OCI-LY7 (cell line): ENCODE results near the gene HMX3. TPM values are rescaled to one million over a fixed set of nuclear protein-coding genes. Genes with fewer than 3 reads are reported as not detected.

ENCODE experiments used
- BruUV-seq: library from RNA; stranded (reverse); fragments of 400-500 nt; replicated peaks from 2 replicates; lab custom pipeline; 2021; lab: Mats Ljungman, UMichigan
- CTCF ChIA-PET: fragments of 300-600 bp; sonication (Branson Sonifier 250); formaldehyde crosslinking; loops from one replicate; lab custom pipeline; 2022; ENCODE audit warnings: antibody characterized with exemption; ENCODE audit not compliant: unreplicated experiment; lab: Charles Lee
- POLR2A ChIA-PET: fragments of 300-600 bp; sonication (Branson Sonifier 250); formaldehyde crosslinking; loops from one replicate; lab custom pipeline; 2022; ENCODE audit warnings: antibody characterized with exemption; lab: Charles Lee
- DNase-seq: peaks from one replicate; pipeline ENCODE4 v3.0.0-alpha.2; 2015; ENCODE audit warnings: low spot score
- H2AFZ ChIP-seq: fragments of 200-600 bp; sonication (generic), shearing (Covaris generic); 2 replicates; pipeline ENCODE4 v1.6.1; 2014; ENCODE audit warnings: mild to moderate bottlenecking, antibody characterized with exemption, low read length, moderate library complexity
- H3K27ac ChIP-seq: fragments of 200-600 bp; sonication (generic); 2 replicates; pipeline ENCODE4 v1.5.1; 2014; ENCODE audit warnings: mixed run types, low read depth, mild to moderate bottlenecking, moderate library complexity, low read length, inconsistent platforms; ENCODE audit not compliant: poor library complexity, severe bottlenecking
- H3K36me3 ChIP-seq: fragments of 200-600 bp; sonication (generic); 2 replicates; pipeline ENCODE4 v1.6.1; 2014; ENCODE audit warnings: mild to moderate bottlenecking, antibody characterized with exemption, low read length, moderate library complexity, mixed read lengths; ENCODE audit not compliant: insufficient read depth
- H3K4me1 ChIP-seq: fragments of 200-600 bp; sonication (generic); 2 replicates; pipeline ENCODE4 v1.5.1; 2014; ENCODE audit warnings: mild to moderate bottlenecking, low read length; ENCODE audit not compliant: insufficient read depth, poor library complexity, severe bottlenecking
- H3K4me2 ChIP-seq: fragments of 200-600 bp; sonication (generic); 2 replicates; pipeline ENCODE4 v1.6.1; 2014; ENCODE audit warnings: mild to moderate bottlenecking, low read length
- H3K4me3 ChIP-seq: fragments of 200-600 bp; sonication (generic); 2 replicates; pipeline ENCODE4 v1.5.1; 2014; ENCODE audit warnings: mild to moderate bottlenecking, low read depth, low read length; ENCODE audit not compliant: poor library complexity, severe bottlenecking
- H3K79me2 ChIP-seq: fragments of 200-600 bp; sonication (generic); 2 replicates; pipeline ENCODE4 v1.6.1; 2016; ENCODE audit warnings: low read depth, mild to moderate bottlenecking, low read length, moderate library complexity, mixed read lengths; ENCODE audit not compliant: insufficient read depth
- H3K9me2 ChIP-seq: fragments of 200-600 bp; sonication (generic); 2 replicates; pipeline ENCODE4 v1.6.1; 2016; ENCODE audit warnings: mild to moderate bottlenecking, low read length, mixed read lengths; ENCODE audit not compliant: insufficient read depth
- H3K9me3 ChIP-seq: fragments of 200-600 bp; sonication (generic); 2 replicates; pipeline ENCODE4 v1.6.1; 2014; ENCODE audit warnings: mild to moderate bottlenecking, mixed run types, low read length, mixed read lengths
- H4K20me1 ChIP-seq: fragments of 200-600 bp; sonication (generic); 2 replicates; pipeline ENCODE4 v1.6.1; 2014; ENCODE audit warnings: mild to moderate bottlenecking, antibody characterized with exemption, low read length, moderate library complexity, mixed read lengths; ENCODE audit not compliant: insufficient read depth
- CTCF ChIP-seq: fragments of 200-600 bp; sonication (generic); conservative IDR thresholded peaks from 2 replicates; pipeline ENCODE4 v1.5.1; 2014; ENCODE audit warnings: mild to moderate bottlenecking, antibody characterized with exemption, low read length, moderate library complexity, mixed read lengths
- EZH2phosphoT487 ChIP-seq: fragments of 200-600 bp; sonication (generic); IDR thresholded peaks from 2 replicates; pipeline ENCODE4 v1.6.1; 2018; ENCODE audit warnings: low read depth, borderline replicate concordance, mild to moderate bottlenecking, mixed run types, antibody characterized with exemption, low read length, moderate library complexity, mixed read lengths
- intact Hi-C: fragments of 100-400 bp; cut with micrococcal nuclease; formaldehyde crosslinking; loops from one replicate; pipeline ENCODE4 v1.10.0; 2022; ENCODE audit not compliant: unreplicated experiment
- total RNA-seq, 2 experiments: library from RNA; depleted of rRNA in 1 of 2; stranded (reverse); fragments of >200 nt in 1 of 2; shearing (Covaris generic) in 1 of 2; gene quantifications; 2 replicates each; pipeline ENCODE4 v1.2.3, GENCODE V29; 2014 to 2022

HMX3 gene
- total RNA-seq, 2 experiments from 2014 or later, result 0.44 TPM; not detected in 1

GRCh38 chr10:123096452-123096851, 39.3 kb upstream of the HMX3 start:
- no peak overlapping the region for H2AFZ ChIP-seq
- no peak overlapping the region for H3K4me3 ChIP-seq
- no peaks in the 10 kb centered on the region for H3K36me3 ChIP-seq
- CTCF ChIA-PET, result no interaction called here
- H3K27ac ChIP-seq, result no peak overlapping the region
- no peaks in the 10 kb centered on the region for H3K9me3 ChIP-seq
- no peaks in the 10 kb centered on the region for H3K4me1 ChIP-seq
- no peaks in the 10 kb centered on the region for H4K20me1 ChIP-seq
- H3K9me2 ChIP-seq, result no peaks in the 10 kb centered on the region
- no peak for DNase-seq
- no peak for TF ChIP-seq EZH2phosphoT487
- no peak for TF ChIP-seq CTCF
- intact Hi-C loops, result no loop called here
- no peaks in the 10 kb centered on the region for H3K79me2 ChIP-seq
- POLR2A ChIA-PET, result no interaction called here
- no peak overlapping the region for H3K4me2 ChIP-seq
- no TSS peak for BruUV-seq

GRCh38 chr10:123097039-123097438, 38.7 kb upstream of the HMX3 start:
- CTCF ChIA-PET, result no interaction called here
- H3K36me3 ChIP-seq, result no peaks in the 10 kb centered on the region
- intact Hi-C loops, result no loop called here
- H3K79me2 ChIP-seq, result no peaks in the 10 kb centered on the region
- H3K9me2 ChIP-seq, result no peaks in the 10 kb centered on the region
- no peak overlapping the region for H3K4me3 ChIP-seq
- no peaks in the 10 kb centered on the region for H4K20me1 ChIP-seq
- no peak for DNase-seq
- H3K4me1 ChIP-seq, result no peaks in the 10 kb centered on the region
- no peak overlapping the region for H2AFZ ChIP-seq
- POLR2A ChIA-PET, result no interaction called here
- H3K27ac ChIP-seq, result no peak overlapping the region
- no peaks in the 10 kb centered on the region for H3K9me3 ChIP-seq
- TF ChIP-seq CTCF, result no peak
- BruUV-seq, result no TSS peak
- H3K4me2 ChIP-seq, result no peak overlapping the region

GRCh38 chr10:123100030-123100762, 35.6 kb upstream of the HMX3 start:
- TF ChIP-seq EZH2phosphoT487 (no peak), CTCF (no peak)
- BruUV-seq, result no TSS peak
- Histone ChIP-seq H3K9me3 (no peaks in the 10 kb centered on the region), H3K79me2 (no peaks in the 10 kb centered on the region), H3K4me3 (no peak overlapping the region), H2AFZ (no peak overlapping the region), H3K27ac (no peak overlapping the region), H3K36me3 (no peaks in the 10 kb centered on the region), H4K20me1 (no peaks in the 10 kb centered on the region), H3K4me2 (no peak overlapping the region), H3K9me2 (no peaks in the 10 kb centered on the region), H3K4me1 (no peaks in the 10 kb centered on the region)
- no peak for DNase-seq
- intact Hi-C loops, result no loop called here
- ChIA-PET POLR2A (interaction anchor here (0.6 kb wide), 1 partner anchor 365 kb away, joined by 3 read pairs; no protein-coding TSS in a partner anchor), CTCF (no interaction called here)
